ENCODE data around the gene REL. TPM values are rescaled to one million over a fixed set of nuclear protein-coding genes. Genes with fewer than 3 reads are reported as not detected.

Gene REL
- total RNA-seq, 1 experiment from 2014 or later, result 7.3 TPM

- H3K79me2 ChIP-seq (ENCODE audit: low read length), result no peaks in the 10 kb centered on the region
- H3K36me3 ChIP-seq (ENCODE audit: low read depth, low read length), result no peaks in the 10 kb centered on the region
- H3K9me2 ChIP-seq (replicated peaks; ENCODE audit: low read length), result no peaks in the 10 kb centered on the region
- H3K4me2 ChIP-seq (ENCODE audit: low read length), result no peak overlapping the region
- no TSS peak for BruUV-seq (replicated peaks)
- TF ChIP-seq CTCF (conservative IDR thresholded peaks at IDR 0.05; ENCODE audit: low read depth, low read length) (no peak), EZH2 (IDR thresholded peaks at IDR 0.05; ENCODE audit: low read length, unreplicated experiment) (no peak), EZH2phosphoT487 (IDR thresholded peaks at IDR 0.05; ENCODE audit: borderline replicate concordance, low read length) (no peak)
- CTCF ChIA-PET, result no interaction called here
- H3K27me3 ChIP-seq (ENCODE audit: low read length), result no peaks in the 10 kb centered on the region
- H4K20me1 ChIP-seq (ENCODE audit: low read length), result no peaks in the 10 kb centered on the region
- no peak for ATAC-seq
- H3K9ac ChIP-seq (ENCODE audit: low read length), result no peak overlapping the region
- no peaks in the 10 kb centered on the region for H3F3A ChIP-seq (ENCODE audit: low read length, unreplicated experiment)
- POLR2A ChIA-PET (ENCODE audit: unreplicated experiment), result no interaction called here
- intact Hi-C loops (cut with micrococcal nuclease), result no loop called here
- no peak overlapping the region for H3K4me3 ChIP-seq (ENCODE audit: low read length)
- no peak overlapping the region for H2AFZ ChIP-seq (ENCODE audit: low read length)
- no peak overlapping the region for H3K27ac ChIP-seq (ENCODE audit: low read length)
- peaks cover 13% of the 10 kb centered on the region for H3K4me1 ChIP-seq (ENCODE audit: insufficient read depth, low read length)
- DNase-seq, result no peak
- H3K9me3 ChIP-seq (ENCODE audit: low read length), result no peaks in the 10 kb centered on the region
These were observed 66.8 kb downstream of the REL start for GRCh38 chr2:60948161-60948560.

DNA sequence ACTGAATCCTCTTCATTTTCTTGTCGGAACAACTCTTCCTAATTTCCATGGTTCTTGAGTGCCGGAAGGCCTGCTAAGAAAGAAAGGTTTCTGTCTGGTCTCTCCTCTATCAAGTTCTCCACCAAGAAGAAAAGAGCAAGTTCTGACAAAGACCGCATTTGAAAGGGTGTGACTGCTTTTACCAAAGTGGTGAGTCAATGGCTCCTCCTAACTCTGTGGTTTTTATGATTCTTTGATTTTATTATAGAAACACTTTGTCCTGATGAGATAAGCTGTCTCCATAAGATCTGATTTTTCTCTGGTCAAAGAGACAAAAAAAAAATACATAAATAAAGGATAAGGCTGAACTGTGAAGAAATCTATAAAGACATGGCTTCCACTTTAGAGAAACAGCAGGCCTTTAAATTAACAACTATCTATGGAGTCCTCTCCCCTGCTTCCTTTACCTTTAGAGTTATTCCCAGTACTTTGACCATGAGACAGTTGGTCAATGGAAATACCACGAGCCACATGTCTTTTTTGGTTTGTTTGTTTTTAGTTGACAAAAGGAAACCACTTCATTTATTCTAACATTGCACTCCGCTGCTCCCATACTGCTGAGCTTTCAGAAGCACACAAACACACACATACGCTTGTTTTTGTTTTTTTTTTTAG lies 67.7 kb downstream of the REL start:
- peak; percentile 62 for ATAC-seq
- no peaks in the 10 kb centered on the region for H3K27me3 ChIP-seq (ENCODE audit: low read length)
- H3K36me3 ChIP-seq (ENCODE audit: low read depth, low read length), result no peaks in the 10 kb centered on the region
- no peak overlapping the region for H3K9ac ChIP-seq (ENCODE audit: low read length)
- no peak overlapping the region for H3K4me3 ChIP-seq (ENCODE audit: low read length)
- CTCF ChIA-PET, result no interaction called here
- no peak overlapping the region for H2AFZ ChIP-seq (ENCODE audit: low read length)
- H3K79me2 ChIP-seq (ENCODE audit: low read length), result no peaks in the 10 kb centered on the region
- no peaks in the 10 kb centered on the region for H3K9me3 ChIP-seq (ENCODE audit: low read length)
- no peaks in the 10 kb centered on the region for H4K20me1 ChIP-seq (ENCODE audit: low read length)
- no peak overlapping the region for H3K27ac ChIP-seq (ENCODE audit: low read length)
- H3K9me2 ChIP-seq (replicated peaks; ENCODE audit: low read length), result no peaks in the 10 kb centered on the region
- no peaks in the 10 kb centered on the region for H3F3A ChIP-seq (ENCODE audit: low read length, unreplicated experiment)
- no peak for TF ChIP-seq EZH2phosphoT487 (IDR thresholded peaks at IDR 0.05; ENCODE audit: borderline replicate concordance, low read length)
- no peak for TF ChIP-seq CTCF (conservative IDR thresholded peaks at IDR 0.05; ENCODE audit: low read depth, low read length)
- no peak for TF ChIP-seq EZH2 (IDR thresholded peaks at IDR 0.05; ENCODE audit: low read length, unreplicated experiment)
- no TSS peak for BruUV-seq (replicated peaks)
- POLR2A ChIA-PET (ENCODE audit: unreplicated experiment), result no interaction called here
- no peak overlapping the region for H3K4me2 ChIP-seq (ENCODE audit: low read length)
- peak; percentile 55 for DNase-seq
- H3K4me1 ChIP-seq (ENCODE audit: insufficient read depth, low read length), result peaks cover 13% of the 10 kb centered on the region
- intact Hi-C loops (cut with micrococcal nuclease), result no loop called here

GRCh38 chr2:60954139-60954538 lies 72.8 kb downstream of the REL start:
- Histone ChIP-seq H3K27ac (ENCODE audit: low read length) (no peak overlapping the region), H3K9me2 (replicated peaks; ENCODE audit: low read length) (no peaks in the 10 kb centered on the region), H3K9ac (ENCODE audit: low read length) (no peak overlapping the region), H3K79me2 (ENCODE audit: low read length) (no peaks in the 10 kb centered on the region), H4K20me1 (ENCODE audit: low read length) (no peaks in the 10 kb centered on the region), H3F3A (ENCODE audit: low read length, unreplicated experiment) (no peaks in the 10 kb centered on the region), H3K27me3 (ENCODE audit: low read length) (no peaks in the 10 kb centered on the region), H2AFZ (ENCODE audit: low read length) (no peak overlapping the region), H3K4me1 (ENCODE audit: insufficient read depth, low read length) (peaks cover 24% of the 10 kb centered on the region), H3K4me2 (ENCODE audit: low read length) (no peak overlapping the region), H3K9me3 (ENCODE audit: low read length) (no peaks in the 10 kb centered on the region), H3K36me3 (ENCODE audit: low read depth, low read length) (no peaks in the 10 kb centered on the region), H3K4me3 (ENCODE audit: low read length) (no peak overlapping the region)
- ChIA-PET CTCF (no interaction called here), POLR2A (ENCODE audit: unreplicated experiment) (no interaction called here)
- no peak for DNase-seq
- intact Hi-C loops (cut with micrococcal nuclease), result no loop called here
- BruUV-seq (replicated peaks), result no TSS peak
- no peak for ATAC-seq
- TF ChIP-seq EZH2phosphoT487 (IDR thresholded peaks at IDR 0.05; ENCODE audit: borderline replicate concordance, low read length) (no peak), EZH2 (IDR thresholded peaks at IDR 0.05; ENCODE audit: low read length, unreplicated experiment) (no peak), CTCF (conservative IDR thresholded peaks at IDR 0.05; ENCODE audit: low read depth, low read length) (no peak)

Measured in PC-3 (cell line).